MM.1S (cell line): ENCODE data around the gene OTULIN.

Experiments used
- DNase-seq: peaks from one replicate; pipeline ENCODE4 v3.0.0-alpha.2; 2015
- H2AFZ ChIP-seq: fragments of 300-600 bp; sonication (generic); 2 replicates; pipeline ENCODE4 v1.6.0; 2016; ENCODE audit warnings: antibody characterized with exemption, low read length
- H3F3A ChIP-seq: fragments of 300-600 bp; sonication (generic); 2 replicates; pipeline ENCODE4 v1.6.1; 2016; ENCODE audit warnings: mild to moderate bottlenecking, antibody characterized with exemption, low read length, moderate library complexity, mixed read lengths; ENCODE audit not compliant: insufficient read depth
- H3K27ac ChIP-seq: fragments of 300-600 bp; sonication (generic); 2 replicates; pipeline ENCODE4 v1.5.1; 2016; ENCODE audit warnings: mild to moderate bottlenecking, low read length
- H3K27me3 ChIP-seq: fragments of 300-600 bp; sonication (generic); replicated peaks from 2 replicates; pipeline ENCODE4 v1.6.0; 2016; ENCODE audit warnings: low read length; ENCODE audit not compliant: insufficient read depth
- H3K36me3 ChIP-seq: fragments of 300-600 bp; sonication (generic); replicated peaks from 2 replicates; pipeline ENCODE4 v1.6.1; 2016; ENCODE audit warnings: mild to moderate bottlenecking, low read length, mixed read lengths; ENCODE audit not compliant: insufficient read depth
- H3K4me1 ChIP-seq: fragments of 300-600 bp; sonication (generic); 2 replicates; pipeline ENCODE4 v1.6.1; 2016; ENCODE audit warnings: low read length, mixed read lengths
- H3K4me2 ChIP-seq: fragments of 300-600 bp; sonication (generic); 2 replicates; pipeline ENCODE4 v1.6.0; 2016; ENCODE audit warnings: low read depth, low read length
- H3K4me3 ChIP-seq: fragments of 300-600 bp; sonication (generic); 2 replicates; pipeline ENCODE4 v1.5.1; 2016; ENCODE audit warnings: low read length, mixed read lengths
- H3K79me2 ChIP-seq: fragments of 300-600 bp; sonication (generic); 2 replicates; pipeline ENCODE4 v1.6.1; 2016; ENCODE audit warnings: mixed run types, low read length, mixed read lengths
- H3K9ac ChIP-seq: fragments of 300-600 bp; sonication (generic); 2 replicates; pipeline ENCODE4 v1.6.1; 2016; ENCODE audit warnings: low read length, mixed read lengths
- H3K9me2 ChIP-seq: fragments of 300-600 bp; sonication (generic); replicated peaks from 2 replicates; pipeline ENCODE4 v1.6.1; 2016; ENCODE audit warnings: mild to moderate bottlenecking, low read length, mixed read lengths; ENCODE audit not compliant: insufficient read depth
- H3K9me3 ChIP-seq: fragments of 300-600 bp; sonication (generic); replicated peaks from 2 replicates; pipeline ENCODE4 v1.6.1; 2016; ENCODE audit warnings: mild to moderate bottlenecking, low read length, mixed read lengths; ENCODE audit not compliant: insufficient read depth
- H4K20me1 ChIP-seq: fragments of 300-600 bp; sonication (generic); 2 replicates; pipeline ENCODE4 v1.6.1; 2016; ENCODE audit warnings: mild to moderate bottlenecking, low read length, moderate library complexity, mixed read lengths; ENCODE audit not compliant: insufficient read depth
- EZH2 ChIP-seq: fragments of 300-600 bp; sonication (generic); optimal IDR thresholded peaks from 2 replicates; pipeline ENCODE3; 2017; ENCODE audit warnings: low read depth, mild to moderate bottlenecking, antibody characterized with exemption, low read length, mixed read lengths
- EZH2phosphoT487 ChIP-seq: fragments of 300-600 bp; sonication (generic); IDR thresholded peaks from 2 replicates; pipeline ENCODE4 v1.6.1; 2018; ENCODE audit warnings: antibody characterized with exemption, low read length
- TF ChIP-seq, protein P1 (sequence below): fragments of 300-600 bp; sonication (generic); IDR thresholded peaks from 2 replicates; pipeline ENCODE4 v1.5.1; 2016; ENCODE audit warnings: antibody characterized with exemption, low read length, mixed read lengths

The OTULIN gene

DNA sequence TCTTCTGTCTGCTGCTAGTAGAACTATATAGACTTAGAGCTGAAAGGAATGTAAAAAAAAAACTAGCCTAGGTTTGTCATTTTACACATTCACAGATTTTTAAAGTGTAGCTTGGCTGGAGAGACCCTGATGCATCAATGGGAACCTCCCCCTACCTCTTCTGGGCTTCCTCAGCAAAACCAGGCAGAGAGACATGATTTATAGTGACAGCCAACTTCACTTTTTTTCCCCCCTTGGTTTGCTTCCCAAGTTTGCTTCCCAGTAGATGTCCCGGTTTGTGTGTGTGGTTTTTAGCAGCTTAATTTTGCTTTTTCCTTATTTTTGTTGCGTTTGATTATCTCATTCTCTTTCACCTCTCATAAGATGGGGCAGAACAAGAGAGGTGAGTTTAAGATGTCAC, 1.8 kb downstream of the OTULIN start:
- peak overlapping the region; percentile 80; the same call in 1 of the 2 replicates for H3K4me3 ChIP-seq
- H4K20me1 ChIP-seq: peaks cover 20% of the 10 kb centered on the region
- H3K4me2 ChIP-seq: peak overlapping the region; percentile 80
- H3K4me1 ChIP-seq: peaks cover 30% of the 10 kb centered on the region
- H3K9ac ChIP-seq: no peak overlapping the region; the same call in 1 of the 2 replicates
- no peaks in the 10 kb centered on the region for H3K9me3 ChIP-seq
- peaks cover 77% of the 10 kb centered on the region for H3K79me2 ChIP-seq
- no peak overlapping the region for H2AFZ ChIP-seq
- no peaks in the 10 kb centered on the region for H3K36me3 ChIP-seq
- DNase-seq: no peak
- TF ChIP-seq EZH2phosphoT487 (no peak), EZH2 (no peak)
- TF ChIP-seq, protein P1, sequence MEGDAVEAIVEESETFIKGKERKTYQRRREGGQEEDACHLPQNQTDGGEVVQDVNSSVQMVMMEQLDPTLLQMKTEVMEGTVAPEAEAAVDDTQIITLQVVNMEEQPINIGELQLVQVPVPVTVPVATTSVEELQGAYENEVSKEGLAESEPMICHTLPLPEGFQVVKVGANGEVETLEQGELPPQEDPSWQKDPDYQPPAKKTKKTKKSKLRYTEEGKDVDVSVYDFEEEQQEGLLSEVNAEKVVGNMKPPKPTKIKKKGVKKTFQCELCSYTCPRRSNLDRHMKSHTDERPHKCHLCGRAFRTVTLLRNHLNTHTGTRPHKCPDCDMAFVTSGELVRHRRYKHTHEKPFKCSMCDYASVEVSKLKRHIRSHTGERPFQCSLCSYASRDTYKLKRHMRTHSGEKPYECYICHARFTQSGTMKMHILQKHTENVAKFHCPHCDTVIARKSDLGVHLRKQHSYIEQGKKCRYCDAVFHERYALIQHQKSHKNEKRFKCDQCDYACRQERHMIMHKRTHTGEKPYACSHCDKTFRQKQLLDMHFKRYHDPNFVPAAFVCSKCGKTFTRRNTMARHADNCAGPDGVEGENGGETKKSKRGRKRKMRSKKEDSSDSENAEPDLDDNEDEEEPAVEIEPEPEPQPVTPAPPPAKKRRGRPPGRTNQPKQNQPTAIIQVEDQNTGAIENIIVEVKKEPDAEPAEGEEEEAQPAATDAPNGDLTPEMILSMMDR: no peak
- no peaks in the 10 kb centered on the region for H3K9me2 ChIP-seq
- H3K27me3 ChIP-seq: no peaks in the 10 kb centered on the region
- H3F3A ChIP-seq: peaks cover 28% of the 10 kb centered on the region
- H3K27ac ChIP-seq: peak overlapping the region; percentile 94; the same call in 1 of the 2 replicates

DNA sequence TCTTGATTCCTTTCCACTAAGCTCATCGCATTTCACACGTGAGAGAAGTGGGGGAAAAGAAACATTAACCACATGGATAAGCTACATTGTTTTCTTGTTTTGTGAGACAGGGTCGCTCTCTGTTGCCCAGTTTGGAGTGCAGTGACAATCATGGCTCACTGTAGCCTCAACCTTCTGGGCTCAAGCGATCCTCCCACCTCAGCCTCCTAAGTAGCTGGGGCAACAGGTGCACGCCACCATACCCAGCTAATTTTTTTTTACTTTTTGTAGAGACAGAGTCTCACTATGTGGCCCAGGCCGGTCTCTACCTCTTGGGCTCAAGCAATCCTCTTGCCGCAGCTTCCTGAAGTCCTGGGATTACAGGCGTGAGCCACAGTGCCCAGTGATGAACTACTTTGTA, 2.8 kb downstream of the OTULIN start:
- no peak overlapping the region for H2AFZ ChIP-seq
- no peak for TF ChIP-seq EZH2phosphoT487
- TF ChIP-seq, protein P1: no peak
- TF ChIP-seq EZH2: no peak
- H3K4me3 ChIP-seq: no peak overlapping the region
- H3K79me2 ChIP-seq: peaks cover 86% of the 10 kb centered on the region
- H3K9me3 ChIP-seq: no peaks in the 10 kb centered on the region
- no peak for DNase-seq
- no peaks in the 10 kb centered on the region for H3K27me3 ChIP-seq
- no peak overlapping the region for H3K27ac ChIP-seq
- no peak overlapping the region for H3K9ac ChIP-seq
- no peaks in the 10 kb centered on the region for H3K9me2 ChIP-seq
- no peaks in the 10 kb centered on the region for H3K36me3 ChIP-seq
- H3F3A ChIP-seq: peaks cover 28% of the 10 kb centered on the region
- peaks cover 34% of the 10 kb centered on the region for H3K4me1 ChIP-seq
- peaks cover 20% of the 10 kb centered on the region for H4K20me1 ChIP-seq
- H3K4me2 ChIP-seq: peak overlapping the region; percentile 80; the same call in 1 of the 2 replicates

DNA sequence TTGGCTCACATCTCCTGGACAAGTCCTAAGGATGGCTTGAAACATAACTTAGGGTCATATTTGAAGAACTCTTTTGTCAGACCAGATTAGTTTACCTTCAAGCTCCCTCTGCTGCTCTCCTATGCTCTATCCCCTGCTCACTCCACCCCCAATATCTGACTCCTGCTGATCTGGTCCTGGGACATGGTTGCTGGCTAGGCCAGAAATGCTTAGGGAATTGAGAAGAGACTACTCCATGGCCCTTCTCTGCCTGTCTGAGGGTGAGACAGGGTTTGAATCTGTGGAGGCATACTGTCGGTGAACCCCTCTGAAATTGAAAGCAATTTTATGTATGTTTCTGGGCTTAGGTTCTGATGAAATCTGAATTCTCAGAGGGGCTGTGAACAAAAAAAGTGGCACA, 3.3 kb downstream of the OTULIN start:
- Histone ChIP-seq H3K4me3 (no peak overlapping the region), H3K27ac (no peak overlapping the region), H4K20me1 (peaks cover 20% of the 10 kb centered on the region), H3K4me2 (peak overlapping the region; percentile 27; the same call in 1 of the 2 replicates), H3K9me3 (no peaks in the 10 kb centered on the region), H3K4me1 (peaks cover 34% of the 10 kb centered on the region), H3K9ac (no peak overlapping the region; the same call in 1 of the 2 replicates), H3K9me2 (no peaks in the 10 kb centered on the region), H2AFZ (no peak overlapping the region), H3F3A (peaks cover 28% of the 10 kb centered on the region), H3K36me3 (no peaks in the 10 kb centered on the region; the same call in 1 of the 2 replicates), H3K79me2 (peaks cover 86% of the 10 kb centered on the region), H3K27me3 (no peaks in the 10 kb centered on the region)
- TF ChIP-seq, protein P1: no peak
- DNase-seq: no peak
